ENCODE data around the gene TTC13. TPM values are rescaled to one million over a fixed set of nuclear protein-coding genes. Genes with fewer than 3 reads are reported as not detected.

TTC13 gene
- total RNA-seq, 4 donors from 2014 or later = 20.4 to 30.1 (median 25.6) TPM

DNA sequence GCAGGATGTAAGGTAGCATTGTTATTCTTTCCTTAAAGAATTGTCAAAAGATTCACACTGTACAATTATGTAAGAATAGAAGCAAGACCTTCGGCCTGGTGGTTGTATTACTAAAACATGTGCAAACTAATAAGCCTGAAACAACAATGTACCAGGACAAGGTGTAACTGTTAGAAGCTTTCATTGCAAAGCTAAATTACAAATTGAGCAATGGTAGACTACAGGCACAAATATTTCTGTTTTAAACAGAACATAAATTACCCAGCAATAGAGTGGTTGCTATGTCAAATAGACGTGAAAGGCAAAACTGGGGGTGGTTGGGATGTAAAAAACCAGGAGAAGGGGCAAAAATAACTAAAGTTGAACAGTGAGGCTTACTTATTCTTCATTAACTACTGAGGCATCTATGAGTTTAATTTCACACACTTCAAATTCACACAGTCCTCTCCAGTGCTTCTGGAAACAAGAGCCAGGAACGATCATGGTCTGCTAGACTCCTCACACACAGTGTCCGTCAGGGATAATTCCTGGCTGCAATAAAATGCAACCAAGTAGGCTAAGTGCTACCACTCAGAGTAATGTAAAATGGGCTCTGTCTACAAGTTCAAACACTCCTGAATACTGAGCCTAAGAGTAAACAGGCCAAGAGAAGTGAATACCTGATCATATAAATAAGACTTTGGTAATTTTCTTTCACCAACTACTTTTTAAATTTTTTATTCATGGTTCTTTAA, 71.0 kb downstream of the TTC13 start:
- TF ChIP-seq POLR2A (IDR thresholded peaks at IDR 0.05) (no peak), EP300 (IDR thresholded peaks at IDR 0.05) (no peak)
- TF ChIP-seq, protein P1, sequence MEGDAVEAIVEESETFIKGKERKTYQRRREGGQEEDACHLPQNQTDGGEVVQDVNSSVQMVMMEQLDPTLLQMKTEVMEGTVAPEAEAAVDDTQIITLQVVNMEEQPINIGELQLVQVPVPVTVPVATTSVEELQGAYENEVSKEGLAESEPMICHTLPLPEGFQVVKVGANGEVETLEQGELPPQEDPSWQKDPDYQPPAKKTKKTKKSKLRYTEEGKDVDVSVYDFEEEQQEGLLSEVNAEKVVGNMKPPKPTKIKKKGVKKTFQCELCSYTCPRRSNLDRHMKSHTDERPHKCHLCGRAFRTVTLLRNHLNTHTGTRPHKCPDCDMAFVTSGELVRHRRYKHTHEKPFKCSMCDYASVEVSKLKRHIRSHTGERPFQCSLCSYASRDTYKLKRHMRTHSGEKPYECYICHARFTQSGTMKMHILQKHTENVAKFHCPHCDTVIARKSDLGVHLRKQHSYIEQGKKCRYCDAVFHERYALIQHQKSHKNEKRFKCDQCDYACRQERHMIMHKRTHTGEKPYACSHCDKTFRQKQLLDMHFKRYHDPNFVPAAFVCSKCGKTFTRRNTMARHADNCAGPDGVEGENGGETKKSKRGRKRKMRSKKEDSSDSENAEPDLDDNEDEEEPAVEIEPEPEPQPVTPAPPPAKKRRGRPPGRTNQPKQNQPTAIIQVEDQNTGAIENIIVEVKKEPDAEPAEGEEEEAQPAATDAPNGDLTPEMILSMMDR (IDR thresholded peaks at IDR 0.05) = no peak
- whole genome bisulfite sequencing, 2 donors = 76 to 85% methylated on average over 4 of the region's 4 CpGs
- Histone ChIP-seq H3K9me3 (no peaks in the 10 kb centered on the region), H3K36me3 (peaks cover 0 to 65% (median 0%) of the 10 kb centered on the region in 3 donors), H3K27me3 (no peaks in the 10 kb centered on the region), H3K27ac (no peak overlapping the region), H3K4me1 (peaks cover 0 to 14% (median 0%) of the 10 kb centered on the region in 4 donors), H3K4me3 (no peak overlapping the region)
- DNase-seq (ENCODE audit: low spot score in 2 of 2) = no peak

DNA sequence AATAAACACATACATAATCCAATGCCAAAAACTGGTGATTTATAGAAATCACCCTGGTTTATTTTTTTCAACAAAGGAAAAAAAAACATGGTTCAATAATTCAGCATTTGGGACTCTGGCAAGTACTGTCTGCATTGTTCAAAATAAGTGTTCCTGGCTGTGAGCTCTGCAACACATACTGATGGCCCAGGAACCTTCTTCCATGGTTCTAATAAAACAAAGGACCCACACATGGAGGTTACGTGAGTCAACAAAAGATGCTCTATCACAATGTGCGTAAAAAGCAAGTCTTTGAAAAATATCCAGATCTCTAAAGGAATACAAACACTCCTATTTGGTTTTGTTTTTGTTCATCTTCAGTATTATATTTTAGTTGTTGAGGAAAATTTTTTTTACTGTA, 72.4 kb downstream of the TTC13 start:
- H3K4me1 ChIP-seq = peaks cover 0 to 14% (median 0%) of the 10 kb centered on the region in 4 donors
- H3K27ac ChIP-seq = peak overlapping the region in 2 of 4 donors; percentile 8
- WGBS, 2 donors = 28 to 40% methylated on average over 2 of the region's 2 CpGs
- H3K9me3 ChIP-seq = no peaks in the 10 kb centered on the region
- DNase-seq (ENCODE audit: low spot score in 2 of 2) = no peak
- no peaks in the 10 kb centered on the region for H3K27me3 ChIP-seq
- H3K36me3 ChIP-seq = peaks cover 0 to 58% (median 0%) of the 10 kb centered on the region in 3 donors
- H3K4me3 ChIP-seq = no peak overlapping the region
- TF ChIP-seq EP300 (IDR thresholded peaks at IDR 0.05) (no peak), POLR2A (IDR thresholded peaks at IDR 0.05) (no peak)
- TF ChIP-seq, protein P1 (IDR thresholded peaks at IDR 0.05) = no peak

DNA sequence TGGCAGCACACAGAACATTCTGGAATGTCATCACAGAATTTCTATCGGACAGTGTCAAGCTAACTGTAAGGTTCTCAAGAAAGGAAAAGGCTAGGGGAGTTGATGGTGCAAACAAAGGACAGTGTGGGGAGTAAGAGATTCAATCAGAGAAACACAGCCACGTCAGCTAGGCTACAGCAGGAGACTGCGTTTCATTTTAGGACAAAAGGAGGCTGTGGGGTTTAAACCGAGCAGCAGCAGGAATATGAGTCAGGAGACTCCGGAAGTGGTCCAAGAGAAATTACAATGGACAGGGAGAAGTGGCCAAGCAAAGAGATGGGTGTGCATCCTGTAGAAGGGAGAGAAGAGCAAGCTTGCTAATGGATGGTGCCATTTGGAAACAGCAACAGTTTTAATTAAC, 72.9 kb downstream of the TTC13 start:
- no peaks in the 10 kb centered on the region for H3K9me3 ChIP-seq
- no peak for TF ChIP-seq POLR2A (IDR thresholded peaks at IDR 0.05)
- no peak for TF ChIP-seq EP300 (IDR thresholded peaks at IDR 0.05)
- TF ChIP-seq, protein P1 (IDR thresholded peaks at IDR 0.05) = no peak
- peak overlapping the region in 1 of 4 donors; percentile 8 for H3K27ac ChIP-seq
- 27 to 33% methylated on average over 5 of the region's 5 CpGs for WGBS, 2 donors
- H3K4me1 ChIP-seq = peaks cover 0 to 14% (median 0%) of the 10 kb centered on the region in 4 donors
- no peak for DNase-seq (ENCODE audit: low spot score in 2 of 2)
- peaks cover 0 to 53% (median 0%) of the 10 kb centered on the region in 3 donors for H3K36me3 ChIP-seq
- no peak overlapping the region for H3K4me3 ChIP-seq
- no peaks in the 10 kb centered on the region for H3K27me3 ChIP-seq

DNA sequence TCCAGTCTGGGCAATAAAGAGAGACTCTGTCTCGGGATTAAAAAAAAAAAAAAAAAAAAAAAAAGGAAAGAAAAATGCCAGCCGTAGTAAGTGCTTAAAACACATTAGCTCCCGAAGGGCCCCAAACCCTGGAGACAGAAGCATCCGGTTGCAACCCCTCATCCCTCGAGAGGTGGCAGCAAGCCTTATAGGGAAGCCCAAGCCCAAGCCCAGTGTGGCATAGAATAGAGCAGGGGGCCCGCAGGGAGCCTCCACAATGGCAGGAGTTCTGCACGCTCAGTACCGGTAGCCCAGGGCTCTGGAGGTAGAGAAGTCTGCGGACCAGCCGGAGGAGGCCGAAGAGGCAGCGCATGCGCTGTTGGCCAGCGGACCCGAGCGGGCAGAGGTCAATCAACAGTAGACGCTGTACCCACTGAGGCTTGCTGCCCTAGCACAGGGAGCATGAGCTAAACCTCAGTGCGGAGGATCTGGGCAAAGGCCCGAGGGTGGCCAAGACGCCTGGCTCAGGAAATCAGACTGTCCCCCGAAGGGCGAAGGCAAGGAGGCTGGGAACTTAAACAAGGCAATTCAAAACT, 76.2 kb downstream of the TTC13 start:
- peaks cover 0 to 20% (median 0%) of the 10 kb centered on the region in 3 donors for H3K36me3 ChIP-seq
- 90 to 94% methylated on average over 21 to 22 of the region's 22 CpGs for WGBS, 2 donors
- TF ChIP-seq POLR2A (IDR thresholded peaks at IDR 0.05) = no peak
- no peak for TF ChIP-seq EP300 (IDR thresholded peaks at IDR 0.05)
- TF ChIP-seq, protein P1 (IDR thresholded peaks at IDR 0.05) = no peak
- no peak overlapping the region for H3K4me3 ChIP-seq
- H3K27me3 ChIP-seq = no peaks in the 10 kb centered on the region
- H3K4me1 ChIP-seq = peaks cover 0 to 18% (median 0%) of the 10 kb centered on the region in 4 donors
- no peak for DNase-seq (ENCODE audit: low spot score in 2 of 2)
- no peaks in the 10 kb centered on the region for H3K9me3 ChIP-seq
- H3K27ac ChIP-seq = no peak overlapping the region

DNA sequence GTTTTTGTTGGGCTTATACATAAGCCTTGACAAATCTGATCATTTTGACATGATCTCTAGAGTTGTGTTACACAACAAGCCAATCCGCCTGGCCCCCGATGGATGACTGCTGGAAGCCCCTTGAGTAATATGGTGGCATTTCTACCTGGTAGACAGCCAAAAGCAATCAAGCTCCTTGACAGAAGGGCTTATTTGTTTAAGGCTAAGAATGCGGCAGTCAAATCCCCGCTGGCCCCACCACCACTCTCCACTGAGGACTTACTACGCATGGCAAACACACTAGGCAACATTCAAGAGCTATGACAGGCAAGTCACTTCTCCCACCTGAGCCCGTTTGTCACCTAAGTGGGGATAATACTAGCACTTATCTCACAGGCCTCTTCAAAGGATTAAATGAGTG, 77.0 kb downstream of the TTC13 start:
- Histone ChIP-seq H3K9me3 (no peaks in the 10 kb centered on the region), H3K36me3 (peaks cover 0 to 19% (median 0%) of the 10 kb centered on the region in 3 donors), H3K27ac (no peak overlapping the region), H3K27me3 (no peaks in the 10 kb centered on the region), H3K4me1 (peaks cover 0 to 19% (median 0%) of the 10 kb centered on the region in 4 donors), H3K4me3 (no peak overlapping the region)
- TF ChIP-seq, protein P1 (IDR thresholded peaks at IDR 0.05) = no peak
- TF ChIP-seq POLR2A (IDR thresholded peaks at IDR 0.05) (no peak), EP300 (IDR thresholded peaks at IDR 0.05) (no peak)
- DNase-seq (ENCODE audit: low spot score in 2 of 2) = no peak
- WGBS, 2 donors = 67 to 81% methylated on average over 6 of the region's 6 CpGs

Measured in tibial nerve (tissue), 4 donors.